Measurements from ENCODE around the gene PADI3.

DNA sequence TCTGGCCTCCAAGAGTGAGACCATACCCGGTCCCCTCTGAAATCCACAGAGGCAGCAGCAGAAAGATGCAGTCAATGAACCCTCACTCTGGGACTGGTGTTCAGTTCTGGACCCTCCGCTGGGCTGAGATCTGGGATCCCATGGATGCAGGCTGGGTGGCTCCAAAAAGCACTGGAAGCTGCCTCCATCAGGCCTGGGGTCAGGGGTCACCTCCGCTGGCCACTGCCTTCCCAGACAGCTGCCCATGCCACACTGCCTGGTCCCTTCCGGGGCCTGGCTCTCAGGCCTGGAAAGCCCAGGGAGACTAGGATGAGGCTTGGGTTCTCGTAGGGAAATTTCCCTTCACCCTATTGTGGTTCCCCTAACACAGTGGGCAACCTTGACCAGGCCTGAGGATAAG, 37.7 kb downstream of the PADI3 start:
- no peak for TF ChIP-seq POLR2A (IDR thresholded peaks at IDR 0.05)
- TF ChIP-seq, protein P1, sequence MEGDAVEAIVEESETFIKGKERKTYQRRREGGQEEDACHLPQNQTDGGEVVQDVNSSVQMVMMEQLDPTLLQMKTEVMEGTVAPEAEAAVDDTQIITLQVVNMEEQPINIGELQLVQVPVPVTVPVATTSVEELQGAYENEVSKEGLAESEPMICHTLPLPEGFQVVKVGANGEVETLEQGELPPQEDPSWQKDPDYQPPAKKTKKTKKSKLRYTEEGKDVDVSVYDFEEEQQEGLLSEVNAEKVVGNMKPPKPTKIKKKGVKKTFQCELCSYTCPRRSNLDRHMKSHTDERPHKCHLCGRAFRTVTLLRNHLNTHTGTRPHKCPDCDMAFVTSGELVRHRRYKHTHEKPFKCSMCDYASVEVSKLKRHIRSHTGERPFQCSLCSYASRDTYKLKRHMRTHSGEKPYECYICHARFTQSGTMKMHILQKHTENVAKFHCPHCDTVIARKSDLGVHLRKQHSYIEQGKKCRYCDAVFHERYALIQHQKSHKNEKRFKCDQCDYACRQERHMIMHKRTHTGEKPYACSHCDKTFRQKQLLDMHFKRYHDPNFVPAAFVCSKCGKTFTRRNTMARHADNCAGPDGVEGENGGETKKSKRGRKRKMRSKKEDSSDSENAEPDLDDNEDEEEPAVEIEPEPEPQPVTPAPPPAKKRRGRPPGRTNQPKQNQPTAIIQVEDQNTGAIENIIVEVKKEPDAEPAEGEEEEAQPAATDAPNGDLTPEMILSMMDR (IDR thresholded peaks at IDR 0.05), result no peak
- TF ChIP-seq POLR2AphosphoS5 (IDR thresholded peaks at IDR 0.05), result no peak
- TF ChIP-seq EP300 (IDR thresholded peaks at IDR 0.05; ENCODE audit: low read depth), result no peak
